ENCODE data around the gene IFI35. TPM values are rescaled to one million over a fixed set of nuclear protein-coding genes. Genes with fewer than 3 reads are reported as not detected.

IFI35 gene
- total and polyA plus RNA-seq, 2 donors from 2014 or later = 41.4 to 58.6 TPM

DNA sequence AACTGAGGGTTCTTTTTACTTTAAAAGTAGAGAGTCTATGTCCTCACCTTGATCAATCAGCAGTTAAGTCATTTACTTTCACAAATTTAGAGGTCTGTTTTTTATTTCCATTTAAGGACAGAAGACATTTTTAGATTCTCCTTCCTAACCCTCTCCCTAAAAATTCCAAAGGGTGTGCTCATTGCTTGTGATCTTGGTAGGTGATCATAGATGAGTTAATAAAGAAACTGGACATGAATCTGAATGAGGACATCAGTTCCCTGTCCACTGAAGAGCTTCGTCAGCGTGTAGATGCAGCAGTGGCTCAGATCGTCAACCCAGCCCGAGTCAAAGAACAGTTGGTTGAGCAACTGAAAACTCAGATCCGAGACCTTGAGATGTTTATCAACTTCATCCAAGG is 17.4 kb upstream of the IFI35 start:
- FAIRE-seq (no peak), DNase-seq (no peak)
- H3K9ac ChIP-seq (ENCODE audit: low read length in 3 of 3) = no peak overlapping the region
- peaks cover 7 to 38% (median 37%) of the 10 kb centered on the region in 3 donors for H3K36me3 ChIP-seq (ENCODE audit: control insufficient read depth in 2 of 3, insufficient read depth in 3 of 3, low read length in 3 of 3)
- no peaks in the 10 kb centered on the region for H3K9me3 ChIP-seq (ENCODE audit: control insufficient read depth in 2 of 3, insufficient read depth in 1 of 3, low read length in 3 of 3)
- H3K4me1 ChIP-seq (ENCODE audit: control insufficient read depth in 2 of 3, insufficient read depth in 2 of 3, low read depth in 1 of 3, low read length in 3 of 3) = no peaks in the 10 kb centered on the region
- no peak overlapping the region for H3K4me3 ChIP-seq (ENCODE audit: low read length in 3 of 3)
- TF ChIP-seq, protein P1, sequence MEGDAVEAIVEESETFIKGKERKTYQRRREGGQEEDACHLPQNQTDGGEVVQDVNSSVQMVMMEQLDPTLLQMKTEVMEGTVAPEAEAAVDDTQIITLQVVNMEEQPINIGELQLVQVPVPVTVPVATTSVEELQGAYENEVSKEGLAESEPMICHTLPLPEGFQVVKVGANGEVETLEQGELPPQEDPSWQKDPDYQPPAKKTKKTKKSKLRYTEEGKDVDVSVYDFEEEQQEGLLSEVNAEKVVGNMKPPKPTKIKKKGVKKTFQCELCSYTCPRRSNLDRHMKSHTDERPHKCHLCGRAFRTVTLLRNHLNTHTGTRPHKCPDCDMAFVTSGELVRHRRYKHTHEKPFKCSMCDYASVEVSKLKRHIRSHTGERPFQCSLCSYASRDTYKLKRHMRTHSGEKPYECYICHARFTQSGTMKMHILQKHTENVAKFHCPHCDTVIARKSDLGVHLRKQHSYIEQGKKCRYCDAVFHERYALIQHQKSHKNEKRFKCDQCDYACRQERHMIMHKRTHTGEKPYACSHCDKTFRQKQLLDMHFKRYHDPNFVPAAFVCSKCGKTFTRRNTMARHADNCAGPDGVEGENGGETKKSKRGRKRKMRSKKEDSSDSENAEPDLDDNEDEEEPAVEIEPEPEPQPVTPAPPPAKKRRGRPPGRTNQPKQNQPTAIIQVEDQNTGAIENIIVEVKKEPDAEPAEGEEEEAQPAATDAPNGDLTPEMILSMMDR (IDR thresholded peaks at IDR 0.05; ENCODE audit: borderline replicate concordance, extremely low read depth, insufficient read depth) = no peak
- H3K27me3 ChIP-seq (ENCODE audit: control insufficient read depth, insufficient read depth, low read length) = no peaks in the 10 kb centered on the region
- H3K27ac ChIP-seq (ENCODE audit: low read depth in 2 of 2, low read length in 2 of 2) = no peak overlapping the region
- intact Hi-C loops (cut with DNase I) = no loop called here

DNA sequence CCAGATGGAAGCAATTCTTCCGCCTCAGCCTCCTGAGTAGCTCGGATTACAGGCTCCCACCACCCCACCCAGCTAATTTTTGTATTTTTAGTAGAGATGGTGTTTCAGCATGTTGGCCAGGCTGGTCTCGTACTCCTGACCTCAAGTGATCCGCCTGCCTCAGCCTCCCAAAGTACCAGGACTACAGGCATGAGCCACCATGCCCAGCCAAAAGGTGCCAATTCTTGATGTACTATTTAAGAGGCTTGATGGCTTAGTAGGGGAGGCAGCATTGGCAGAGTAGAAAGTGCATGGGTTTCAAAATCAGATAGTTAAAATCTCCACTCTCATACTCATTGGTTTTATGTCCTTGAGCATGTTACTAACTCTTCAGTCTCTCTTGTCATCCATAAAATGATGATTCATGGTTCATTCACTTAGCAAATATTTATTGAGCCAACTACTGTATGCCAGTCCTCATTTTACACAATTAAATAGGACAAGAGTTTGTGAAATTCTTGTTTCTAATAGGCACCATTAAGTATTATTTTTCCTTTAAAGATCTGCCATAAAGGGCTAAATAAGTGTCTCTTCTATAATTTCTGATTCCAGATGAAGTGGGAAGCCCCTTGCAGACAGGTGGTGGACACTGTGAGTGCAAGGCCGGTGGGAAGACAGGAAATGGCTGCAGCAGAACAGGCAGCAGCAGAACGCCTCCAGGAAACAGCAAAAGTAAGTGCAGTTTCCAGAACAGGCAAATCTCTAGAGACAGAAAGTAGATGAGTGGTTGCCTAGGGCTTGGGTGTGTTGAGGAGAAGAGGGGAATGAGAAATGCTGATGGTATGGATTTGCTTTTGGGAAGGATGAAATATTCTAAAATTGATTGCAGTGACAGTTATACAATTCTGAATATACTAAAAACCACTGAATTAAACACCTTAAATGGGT is 16.6 kb upstream of the IFI35 start:
- intact Hi-C loops (cut with DNase I) = no loop called here
- no peak for FAIRE-seq

DNA sequence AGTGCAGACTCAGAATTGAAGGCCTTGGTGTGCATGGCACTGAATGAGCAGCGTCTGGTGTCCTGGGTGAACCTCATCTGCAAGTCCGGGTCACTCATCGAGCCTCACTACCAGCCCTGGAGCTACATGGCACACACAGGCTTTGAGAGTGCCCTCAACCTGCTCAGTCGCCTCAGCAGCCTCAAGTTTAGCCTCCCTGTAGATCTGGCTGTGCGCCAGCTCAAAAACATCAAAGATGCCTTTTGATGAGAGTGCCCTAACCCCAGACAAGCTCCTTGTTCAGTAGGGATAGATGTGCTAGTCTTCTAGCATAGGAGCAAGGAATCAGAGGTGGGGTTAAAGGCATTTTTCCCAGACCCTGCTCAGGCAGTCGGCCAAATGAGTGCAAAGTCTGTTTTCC is 15.1 kb upstream of the IFI35 start:
- Histone ChIP-seq H3K27me3 (ENCODE audit: control insufficient read depth, insufficient read depth, low read length) (no peaks in the 10 kb centered on the region), H3K9me3 (ENCODE audit: control insufficient read depth in 2 of 3, insufficient read depth in 1 of 3, low read length in 3 of 3) (no peaks in the 10 kb centered on the region), H3K27ac (ENCODE audit: low read depth in 2 of 2, low read length in 2 of 2) (no peak overlapping the region), H3K36me3 (ENCODE audit: control insufficient read depth in 2 of 3, insufficient read depth in 3 of 3, low read length in 3 of 3) (peaks cover 7 to 41% (median 36%) of the 10 kb centered on the region in 3 donors), H3K4me1 (ENCODE audit: control insufficient read depth in 2 of 3, insufficient read depth in 2 of 3, low read depth in 1 of 3, low read length in 3 of 3) (no peaks in the 10 kb centered on the region), H3K9ac (ENCODE audit: low read length in 3 of 3) (no peak overlapping the region), H3K4me3 (ENCODE audit: low read length in 3 of 3) (no peak overlapping the region)
- TF ChIP-seq, protein P1 (IDR thresholded peaks at IDR 0.05; ENCODE audit: borderline replicate concordance, extremely low read depth, insufficient read depth) = no peak
- no peak for FAIRE-seq
- DNase-seq = no peak
- intact Hi-C loops (cut with DNase I) = no loop called here

More for the DNA sequence above, 16.6 kb upstream of the IFI35 start:
- DNase-seq = no peak
- Histone ChIP-seq H3K4me3 (ENCODE audit: low read length in 3 of 3) (no peak overlapping the region), H3K27ac (ENCODE audit: low read depth in 2 of 2, low read length in 2 of 2) (no peak overlapping the region), H3K9ac (ENCODE audit: low read length in 3 of 3) (no peak overlapping the region), H3K27me3 (ENCODE audit: control insufficient read depth, insufficient read depth, low read length) (no peaks in the 10 kb centered on the region), H3K36me3 (ENCODE audit: control insufficient read depth in 2 of 3, insufficient read depth in 3 of 3, low read length in 3 of 3) (peaks cover 7 to 41% (median 37%) of the 10 kb centered on the region in 3 donors), H3K4me1 (ENCODE audit: control insufficient read depth in 2 of 3, insufficient read depth in 2 of 3, low read depth in 1 of 3, low read length in 3 of 3) (no peaks in the 10 kb centered on the region), H3K9me3 (ENCODE audit: control insufficient read depth in 2 of 3, insufficient read depth in 1 of 3, low read length in 3 of 3) (no peaks in the 10 kb centered on the region)
- TF ChIP-seq, protein P1 (IDR thresholded peaks at IDR 0.05; ENCODE audit: borderline replicate concordance, extremely low read depth, insufficient read depth) = no peak
